HepG2 (cell line): ENCODE measurements around the gene PIP5KL1. TPM values are rescaled to one million over a fixed set of nuclear protein-coding genes. Genes with fewer than 3 reads are reported as not detected.

ENCODE experiments used
- ATAC-seq: fragments of 200-7000 bp; cut with Tn5 transposase; 3 replicates; pipeline ENCODE4 v1.9.1; 2020; ENCODE audit warnings: mild to moderate bottlenecking, moderate library complexity
- BruUV-seq: library from RNA; stranded (reverse); fragments of 400-500 nt; replicated peaks from 2 replicates; lab custom pipeline; 2021; lab: Mats Ljungman, UMichigan
- CTCF ChIA-PET: fragments of 300-600 bp; formaldehyde crosslinking; extraction: SDS; loops from one replicate; lab custom pipeline; 2021; ENCODE audit warnings: low total read pairs, inconsistent platforms, low intra/inter-chr PET ratio; lab: Yijun Ruan, JAX
- POLR2A ChIA-PET: fragments of 350-600 bp; sonication (Branson Sonifier 250); formaldehyde crosslinking; loops from one replicate; lab custom pipeline; 2020; ENCODE audit warnings: antibody characterized with exemption, inconsistent platforms; lab: Yijun Ruan, JAX
- DNase-seq: peaks from one replicate; pipeline ENCODE4 v3.0.0-alpha.2; 2015; ENCODE audit warnings: low spot score
- FAIRE-seq: peaks from 3 replicates; lab custom pipeline; 2011; peaks lifted over from hg19 to GRCh38; lab: Jason Lieb, UNC
- H2AFZ ChIP-seq: one replicate; pipeline ENCODE4 v1.6.1; 2011; ENCODE audit warnings: low read length, inconsistent platforms
- H3K27ac ChIP-seq: fragments of 300-600 bp; 3 replicates; pipeline ENCODE4 v1.8.0; 2011; ENCODE audit warnings: mixed run types, mild to moderate bottlenecking, mixed read lengths, low read length, inconsistent platforms; ENCODE audit not compliant: insufficient read depth; ENCODE audit errors: extremely low read length
- H3K27me3 ChIP-seq, 2 experiments: fragments of 200-600 bp in 1 of 2; 2 replicates in 1 of 2; 3 replicates in 1 of 2; pipeline versions ENCODE4 v1.6.0 to v1.8.0; 2011; ENCODE audit warnings: low read length in 2 of 2, mild to moderate bottlenecking in 2 of 2, moderate library complexity in 2 of 2, inconsistent platforms in 1 of 2; ENCODE audit not compliant: insufficient read depth in 2 of 2, control insufficient read depth in 1 of 2
- H3K36me3 ChIP-seq, 2 experiments: fragments of 200-600 bp in 1 of 2; replicated peaks in 1 of 2; 2 replicates in 1 of 2; 3 replicates in 1 of 2; pipeline versions ENCODE4 v1.5.1 to v1.8.0; 2011; ENCODE audit warnings: low read length in 2 of 2, inconsistent platforms in 1 of 2; ENCODE audit not compliant: insufficient read depth in 2 of 2, control insufficient read depth in 1 of 2
- H3K4me1 ChIP-seq: 2 replicates; pipeline ENCODE4 v1.5.1; 2012; ENCODE audit warnings: low read length, inconsistent platforms; ENCODE audit not compliant: insufficient read depth
- H3K4me2 ChIP-seq: 2 replicates; pipeline ENCODE4 v1.6.0; 2011; ENCODE audit warnings: low read depth, low read length, inconsistent platforms
- H3K4me3 ChIP-seq, 3 experiments: fragments of 200-600 bp in 1 of 3; sonication (generic), shearing (Covaris generic) in 1 of 3; replicated peaks in 1 of 3; 2 replicates each; pipeline ENCODE4 v1.5.1; 2011 to 2016; ENCODE audit warnings: low read length in 3 of 3, inconsistent platforms in 2 of 3, low read depth in 2 of 3, mild to moderate bottlenecking in 2 of 3, control low read depth in 1 of 3, mixed read lengths in 1 of 3; ENCODE audit not compliant: insufficient read depth in 1 of 3
- H3K79me2 ChIP-seq: one replicate; pipeline ENCODE4 v1.6.1; 2011; ENCODE audit warnings: low read length, inconsistent platforms; ENCODE audit not compliant: insufficient read depth
- H3K9ac ChIP-seq: 2 replicates; pipeline ENCODE4 v1.6.0; 2011; ENCODE audit warnings: mild to moderate bottlenecking, low read depth, low read length, inconsistent platforms; ENCODE audit not compliant: insufficient read depth
- H3K9me3 ChIP-seq: 2 replicates; pipeline ENCODE4 v1.5.1; 2012; ENCODE audit warnings: mild to moderate bottlenecking, low read length
- H4K20me1 ChIP-seq: 2 replicates; pipeline ENCODE4 v1.6.0; 2011; ENCODE audit warnings: inconsistent platforms, mild to moderate bottlenecking, low read length, moderate library complexity; ENCODE audit not compliant: insufficient read depth
- CBX1 ChIP-seq: IDR thresholded peaks from one replicate; pipeline ENCODE4 v1.6.1; 2016; ENCODE audit warnings: antibody characterized with exemption, low read depth
- HMGXB3 ChIP-seq: sonication (generic); formaldehyde crosslinking; IDR thresholded peaks from 2 replicates; pipeline ENCODE4 v1.4.0; 2020; ENCODE audit warnings: missing genetic modification reagents, borderline replicate concordance
- KDM5A ChIP-seq: fragments of 200-600 bp; sonication (generic); IDR thresholded peaks from 2 replicates; pipeline ENCODE4 v1.7.0; 2018; ENCODE audit warnings: antibody characterized with exemption, mild to moderate bottlenecking, low read length, borderline replicate concordance
- MTA1 ChIP-seq: sonication (generic); formaldehyde crosslinking; IDR thresholded peaks from 2 replicates; pipeline ENCODE4 v1.4.0; 2020; ENCODE audit warnings: missing genetic modification reagents, mild to moderate bottlenecking, borderline replicate concordance
- RBAK ChIP-seq: sonication (generic); formaldehyde crosslinking; IDR thresholded peaks from 2 replicates; pipeline ENCODE4 v1.5.1; 2020; ENCODE audit warnings: mild to moderate bottlenecking, missing genetic modification reagents
- SAFB2 ChIP-seq: sonication (generic); formaldehyde crosslinking; IDR thresholded peaks from 2 replicates; pipeline ENCODE4 v1.5.1; 2020; ENCODE audit warnings: missing genetic modification reagents, low read depth, mild to moderate bottlenecking, borderline replicate concordance
- TEAD2 ChIP-seq: sonication (generic); formaldehyde crosslinking; IDR thresholded peaks from 2 replicates; pipeline ENCODE4 v1.9.0; 2021; ENCODE audit warnings: missing genetic modification reagents
- TOE1 ChIP-seq: sonication (generic); formaldehyde crosslinking; IDR thresholded peaks from 2 replicates; pipeline ENCODE4 v1.4.0; 2020; ENCODE audit warnings: mild to moderate bottlenecking, missing genetic modification reagents
- ZNF432 ChIP-seq: sonication (generic); formaldehyde crosslinking; IDR thresholded peaks from 2 replicates; pipeline ENCODE4 v1.5.0; 2020; ENCODE audit warnings: missing genetic modification reagents, mild to moderate bottlenecking, borderline replicate concordance
- ZNF567 ChIP-seq: sonication (generic); formaldehyde crosslinking; IDR thresholded peaks from 2 replicates; pipeline ENCODE4 v1.8.1; 2023; ENCODE audit warnings: mild to moderate bottlenecking, missing genetic modification reagents, borderline replicate concordance
- ZNF713 ChIP-seq: sonication (generic); formaldehyde crosslinking; IDR thresholded peaks from 2 replicates; pipeline ENCODE4 v1.4.0; 2020; ENCODE audit warnings: mild to moderate bottlenecking, missing genetic modification reagents
- ZNF788 ChIP-seq: sonication (generic); formaldehyde crosslinking; IDR thresholded peaks from 2 replicates; pipeline ENCODE4 v1.5.0; 2020; ENCODE audit warnings: mild to moderate bottlenecking, missing genetic modification reagents, borderline replicate concordance
- WGBS: methylation state at CpG from one replicate; pipeline ENCODE4 v1.1.6; 2017; ENCODE audit warnings: low lambda C conversion rate; 5-methylcytosine and 5-hydroxymethylcytosine counted together
- in situ Hi-C: cut with HindIII; loops from 2 replicates; pipeline ENCODE4 v1.10.0; 2017; ENCODE audit warnings: low pct_unique_long_range_greater_than_20kb; ENCODE audit not compliant: extremely low pct_ligation_motif_present
- intact Hi-C: fragments of 100-400 bp; cut with micrococcal nuclease; formaldehyde crosslinking; loops from one replicate; pipeline ENCODE4 v1.10.0; 2022; ENCODE audit not compliant: unreplicated experiment
- polyA plus RNA-seq, 8 experiments: library from polyadenylated mRNA; depleted of rRNA in 3 of 8; stranded (reverse) in 7 of 8; unstranded in 1 of 8; fragments of >200 nt; fragmentation: Illumina TruSeq in 4 of 8; extraction: Trizol in 4 of 8; gene quantifications; 2 replicates each; pipeline versions ENCODE4 v1.2.1 to v1.2.3, GENCODE V29; 2011 to 2016; ENCODE audit warnings: low read depth in 4 of 8, missing spikeins in 1 of 8, mixed read lengths in 1 of 8; ENCODE audit not compliant: insufficient read depth in 1 of 8
- total RNA-seq, 5 experiments: library from RNA; depleted of rRNA; stranded (reverse); fragments of >200 nt; fragmentation: Illumina TruSeq; extraction: Trizol; gene quantifications; 2 replicates each; pipeline ENCODE4 v1.2.3, GENCODE V29; 2016; ENCODE audit warnings: low read depth in 1 of 5
- TF ChIP-seq, protein P1 (sequence below): sonication (generic); formaldehyde crosslinking; IDR thresholded peaks from 2 replicates; pipeline ENCODE4 v1.9.0; 2021; ENCODE audit warnings: missing genetic modification reagents, mild to moderate bottlenecking, borderline replicate concordance

Gene PIP5KL1
- total and polyA plus RNA-seq, 2 of the 13 experiments (the other 11 are each of a cell fraction or from before 2014, with no cell fraction given) = 0.20 to 0.49 TPM

- intact Hi-C loops = no loop called here
- H3K4me2 ChIP-seq = no peak overlapping the region
- WGBS = 97% methylated on average over 13 of the region's 13 CpGs
- FAIRE-seq = no peak
- TF ChIP-seq, protein P1, sequence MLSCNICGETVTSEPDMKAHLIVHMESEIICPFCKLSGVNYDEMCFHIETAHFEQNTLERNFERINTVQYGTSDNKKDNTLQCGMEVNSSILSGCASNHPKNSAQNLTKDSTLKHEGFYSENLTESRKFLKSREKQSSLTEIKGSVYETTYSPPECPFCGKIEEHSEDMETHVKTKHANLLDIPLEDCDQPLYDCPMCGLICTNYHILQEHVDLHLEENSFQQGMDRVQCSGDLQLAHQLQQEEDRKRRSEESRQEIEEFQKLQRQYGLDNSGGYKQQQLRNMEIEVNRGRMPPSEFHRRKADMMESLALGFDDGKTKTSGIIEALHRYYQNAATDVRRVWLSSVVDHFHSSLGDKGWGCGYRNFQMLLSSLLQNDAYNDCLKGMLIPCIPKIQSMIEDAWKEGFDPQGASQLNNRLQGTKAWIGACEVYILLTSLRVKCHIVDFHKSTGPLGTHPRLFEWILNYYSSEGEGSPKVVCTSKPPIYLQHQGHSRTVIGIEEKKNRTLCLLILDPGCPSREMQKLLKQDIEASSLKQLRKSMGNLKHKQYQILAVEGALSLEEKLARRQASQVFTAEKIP (CRISPR knock-in tag) = no peak
- TF ChIP-seq MTA1 (CRISPR knock-in tag) (no peak), ZNF567 (CRISPR knock-in tag) (no peak), ZNF713 (CRISPR knock-in tag) (no peak), CBX1 (no peak), TEAD2 (CRISPR knock-in tag) (no peak), TOE1 (CRISPR knock-in tag) (no peak), SAFB2 (no peak), RBAK (no peak), ZNF788 (no peak), ZNF432 (no peak), HMGXB3 (CRISPR knock-in tag) (no peak), KDM5A (no peak)
- TF ChIP-seq, all 625 proteins: peak for 0
- H3K4me3 ChIP-seq = no peak overlapping the region
- peaks cover 1 to 9% of the 10 kb centered on the region in 2 experiments; a peak in 3 of 5 replicates for H3K36me3 ChIP-seq
- DNase-seq (no peak), ATAC-seq (no peak)
- no peak overlapping the region for H3K27ac ChIP-seq
- in situ Hi-C loops = no loop called here
- no peaks in the 10 kb centered on the region for H3K27me3 ChIP-seq
- H4K20me1 ChIP-seq = no peaks in the 10 kb centered on the region
- BruUV-seq = no TSS peak
- no peaks in the 10 kb centered on the region for H3K9me3 ChIP-seq
- peaks cover 86% of the 10 kb centered on the region for H3K79me2 ChIP-seq
- POLR2A ChIA-PET = interaction anchor here (1.4 kb wide), 1 partner anchor 11 kb away, joined by 5 read pairs; no protein-coding TSS in a partner anchor
- CTCF ChIA-PET = no interaction called here
- H3K9ac ChIP-seq = no peak overlapping the region; the same call in 1 of the 2 replicates
- H2AFZ ChIP-seq = no peak overlapping the region
- H3K4me1 ChIP-seq = peaks cover 55% of the 10 kb centered on the region
Measured at GRCh38 chr9:127961613-127962155, 31.1 kb upstream of the PIP5KL1 start.
